Memory B cell (primary cell): ENCODE data around the gene CREB3L2.
"Not testable (repeated sequence)": the region's sequence is repeated elsewhere in the genome, so short reads cannot be mapped to it uniquely, and the experiment has no call there.

ENCODE experiments used
- ATAC-seq: fragments of 150-1000 bp; cut with Tn5 transposase; 2 replicates; pipeline ENCODE4 v1.10.0; 2021; ENCODE audit warnings: low read depth, mild to moderate bottlenecking, moderate library complexity
- DNase-seq, 2 donors: peaks; one replicate each; pipeline ENCODE4 v3.0.0; 2022; ENCODE audit warnings: low spot score in 2 of 2
- H3K27ac Mint-ChIP-seq: one replicate; pipeline ENCODE4 v1.8.0; 2022; ENCODE audit warnings: mild to moderate bottlenecking, moderate library complexity, mixed read lengths
- H3K27me3 Mint-ChIP-seq: one replicate; pipeline ENCODE4 v1.8.0; 2022; ENCODE audit warnings: mixed read lengths
- H3K36me3 Mint-ChIP-seq: one replicate; pipeline ENCODE4 v1.8.0; 2022; ENCODE audit warnings: mild to moderate bottlenecking, mixed read lengths
- H3K4me1 Mint-ChIP-seq: one replicate; pipeline ENCODE4 v1.8.0; 2022; ENCODE audit warnings: mixed read lengths
- H3K4me3 Mint-ChIP-seq: one replicate; pipeline ENCODE4 v1.8.0; 2022; ENCODE audit warnings: mild to moderate bottlenecking, moderate library complexity, mixed read lengths
- H3K9me3 Mint-ChIP-seq: one replicate; pipeline ENCODE4 v1.8.0; 2022; ENCODE audit warnings: mixed read lengths

CREB3L2 gene

GRCh38 chr7:138001529-138002095 lies at the start of gene CREB3L2:
CREB3L2 (minus strand) TSS chr7:138002086; CDS start chr7:138001705, 381 bp downstream.
- Mint-ChIP-seq H3K4me3 (peak within 1 kb of the TSS; percentile 92), H3K4me1 (peaks cover 19% of the 10 kb centered on the region), H3K27me3 (no peaks in the 10 kb centered on the region), H3K27ac (peak within 1 kb of the TSS; percentile 51), H3K36me3 (no peaks in the 10 kb centered on the region), H3K9me3 (no peaks in the 10 kb centered on the region)
- DNase-seq: peak; percentile 41 to 55
- ATAC-seq: peak; percentile 24

- Mint-ChIP-seq H3K4me3 (no peak overlapping the region), H3K9me3 (peaks cover 8% of the 10 kb centered on the region), H3K27ac (no peak overlapping the region), H3K4me1 (no peaks in the 10 kb centered on the region), H3K36me3 (peaks cover 2% of the 10 kb centered on the region), H3K27me3 (peaks cover 5% of the 10 kb centered on the region)
- ATAC-seq (no peak), DNase-seq (no peak)
Observed at GRCh38 chr7:138049505-138050116, 47.7 kb upstream of the CREB3L2 start.

- no peak overlapping the region for H3K4me3 Mint-ChIP-seq
- H3K4me1 Mint-ChIP-seq: no peaks in the 10 kb centered on the region
- DNase-seq: no peak
- peaks cover 8% of the 10 kb centered on the region for H3K9me3 Mint-ChIP-seq
- H3K27me3 Mint-ChIP-seq: peaks cover 5% of the 10 kb centered on the region
- peaks cover 2% of the 10 kb centered on the region for H3K36me3 Mint-ChIP-seq
- ATAC-seq: no peak
- H3K27ac Mint-ChIP-seq: no peak overlapping the region
Observed at GRCh38 chr7:138047907-138048306, 46.0 kb upstream of the CREB3L2 start.

- Mint-ChIP-seq H3K4me3 (no peak overlapping the region), H3K27ac (no peak overlapping the region), H3K9me3 (no peaks in the 10 kb centered on the region), H3K27me3 (peaks cover 4% of the 10 kb centered on the region), H3K36me3 (no peaks in the 10 kb centered on the region), H3K4me1 (no peaks in the 10 kb centered on the region)
- DNase-seq (no peak), ATAC-seq (no peak)
Observed at GRCh38 chr7:138044897-138045296, 43.0 kb upstream of the CREB3L2 start.

- not testable (repeated sequence) for H3K4me1 Mint-ChIP-seq, H3K36me3 Mint-ChIP-seq, ATAC-seq, H3K27me3 Mint-ChIP-seq, H3K9me3 Mint-ChIP-seq, H3K4me3 Mint-ChIP-seq, H3K27ac Mint-ChIP-seq, DNase-seq
Observed at GRCh38 chr7:138040063-138040462, 38.2 kb upstream of the CREB3L2 start.

GRCh38 chr7:138036135-138036534 lies 34.2 kb upstream of the CREB3L2 start:
- DNase-seq (no peak), ATAC-seq (no peak)
- Mint-ChIP-seq H3K4me3 (no peak overlapping the region), H3K27ac (no peak overlapping the region), H3K9me3 (no peaks in the 10 kb centered on the region), H3K36me3 (peaks cover 2% of the 10 kb centered on the region), H3K27me3 (peaks cover 2% of the 10 kb centered on the region), H3K4me1 (no peaks in the 10 kb centered on the region)

GRCh38 chr7:138033241-138033640 lies 31.4 kb upstream of the CREB3L2 start:
- H3K27me3 Mint-ChIP-seq: peaks cover 2% of the 10 kb centered on the region
- H3K4me3 Mint-ChIP-seq: no peak overlapping the region
- H3K4me1 Mint-ChIP-seq: peaks cover 6% of the 10 kb centered on the region
- H3K27ac Mint-ChIP-seq: no peak overlapping the region
- no peak for ATAC-seq
- H3K9me3 Mint-ChIP-seq: no peaks in the 10 kb centered on the region
- peaks cover 2% of the 10 kb centered on the region for H3K36me3 Mint-ChIP-seq
- no peak for DNase-seq

- DNase-seq (no peak), ATAC-seq (no peak)
- Mint-ChIP-seq H3K36me3 (peaks cover 2% of the 10 kb centered on the region), H3K9me3 (no peaks in the 10 kb centered on the region), H3K27ac (no peak overlapping the region), H3K4me3 (no peak overlapping the region), H3K27me3 (peaks cover 2% of the 10 kb centered on the region), H3K4me1 (peaks cover 9% of the 10 kb centered on the region)
Observed at GRCh38 chr7:138032770-138033169, 30.9 kb upstream of the CREB3L2 start.

GRCh38 chr7:138032186-138032585 lies 30.3 kb upstream of the CREB3L2 start:
- DNase-seq (no peak), ATAC-seq (no peak)
- Mint-ChIP-seq H3K27ac (no peak overlapping the region), H3K4me1 (peaks cover 9% of the 10 kb centered on the region), H3K9me3 (no peaks in the 10 kb centered on the region), H3K27me3 (peaks cover 2% of the 10 kb centered on the region), H3K4me3 (no peak overlapping the region), H3K36me3 (peaks cover 2% of the 10 kb centered on the region)

GRCh38 chr7:138030679-138031351 lies 28.9 kb upstream of the CREB3L2 start:
- H3K27me3 Mint-ChIP-seq: peaks cover 2% of the 10 kb centered on the region
- no peak overlapping the region for H3K27ac Mint-ChIP-seq
- H3K36me3 Mint-ChIP-seq: peaks cover 5% of the 10 kb centered on the region
- DNase-seq (no peak), ATAC-seq (no peak)
- no peak overlapping the region for H3K4me3 Mint-ChIP-seq
- H3K9me3 Mint-ChIP-seq: peaks cover 3% of the 10 kb centered on the region
- peaks cover 12% of the 10 kb centered on the region for H3K4me1 Mint-ChIP-seq

- peaks cover 3% of the 10 kb centered on the region for H3K36me3 Mint-ChIP-seq
- no peak overlapping the region for H3K4me3 Mint-ChIP-seq
- no peak overlapping the region for H3K27ac Mint-ChIP-seq
- no peaks in the 10 kb centered on the region for H3K27me3 Mint-ChIP-seq
- no peak for ATAC-seq
- H3K9me3 Mint-ChIP-seq: peaks cover 3% of the 10 kb centered on the region
- peaks cover 12% of the 10 kb centered on the region for H3K4me1 Mint-ChIP-seq
- DNase-seq: no peak
Observed at GRCh38 chr7:138029941-138030340, 28.1 kb upstream of the CREB3L2 start.

GRCh38 chr7:138029126-138029525 lies 27.2 kb upstream of the CREB3L2 start:
- H3K27me3 Mint-ChIP-seq: no peaks in the 10 kb centered on the region
- peaks cover 3% of the 10 kb centered on the region for H3K36me3 Mint-ChIP-seq
- H3K27ac Mint-ChIP-seq: no peak overlapping the region
- H3K4me3 Mint-ChIP-seq: no peak overlapping the region
- peaks cover 13% of the 10 kb centered on the region for H3K4me1 Mint-ChIP-seq
- no peak for DNase-seq
- no peak for ATAC-seq
- H3K9me3 Mint-ChIP-seq: peaks cover 3% of the 10 kb centered on the region

- Mint-ChIP-seq H3K36me3 (peaks cover 3% of the 10 kb centered on the region), H3K27ac (no peak overlapping the region), H3K9me3 (peaks cover 3% of the 10 kb centered on the region), H3K4me1 (peaks cover 15% of the 10 kb centered on the region), H3K4me3 (no peak overlapping the region), H3K27me3 (no peaks in the 10 kb centered on the region)
- ATAC-seq: no peak
- no peak for DNase-seq
Observed at GRCh38 chr7:138027100-138027499, 25.2 kb upstream of the CREB3L2 start.

GRCh38 chr7:138025215-138026186 lies 23.6 kb upstream of the CREB3L2 start:
- Mint-ChIP-seq H3K36me3 (peaks cover 3% of the 10 kb centered on the region), H3K4me3 (no peak overlapping the region), H3K4me1 (peaks cover 15% of the 10 kb centered on the region), H3K27ac (no peak overlapping the region), H3K27me3 (no peaks in the 10 kb centered on the region), H3K9me3 (peaks cover 3% of the 10 kb centered on the region)
- DNase-seq (no peak), ATAC-seq (no peak)
